ENCODE data around the gene CNTN2.

DNA sequence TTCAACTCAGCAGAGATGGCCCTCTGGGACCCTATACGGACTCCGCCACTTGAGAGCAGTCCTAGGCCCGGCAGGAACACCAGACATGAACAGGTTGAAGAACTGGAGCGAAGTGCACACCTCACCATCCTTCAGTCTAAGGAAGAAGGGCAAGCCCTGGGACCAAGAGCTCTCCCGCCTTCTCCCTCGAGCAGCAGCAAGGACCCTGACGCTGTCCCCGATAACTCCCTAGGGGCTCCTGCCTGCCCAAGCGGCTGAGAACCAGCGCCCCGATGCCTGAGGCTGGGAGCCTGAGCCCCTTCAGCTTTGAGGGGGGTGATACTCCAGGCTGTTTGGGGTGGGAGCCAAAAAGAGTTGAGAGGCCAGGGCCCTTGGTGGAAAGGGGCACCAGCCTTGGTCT is 31.1 kb downstream of the CNTN2 start:
- TF ChIP-seq, protein P1, sequence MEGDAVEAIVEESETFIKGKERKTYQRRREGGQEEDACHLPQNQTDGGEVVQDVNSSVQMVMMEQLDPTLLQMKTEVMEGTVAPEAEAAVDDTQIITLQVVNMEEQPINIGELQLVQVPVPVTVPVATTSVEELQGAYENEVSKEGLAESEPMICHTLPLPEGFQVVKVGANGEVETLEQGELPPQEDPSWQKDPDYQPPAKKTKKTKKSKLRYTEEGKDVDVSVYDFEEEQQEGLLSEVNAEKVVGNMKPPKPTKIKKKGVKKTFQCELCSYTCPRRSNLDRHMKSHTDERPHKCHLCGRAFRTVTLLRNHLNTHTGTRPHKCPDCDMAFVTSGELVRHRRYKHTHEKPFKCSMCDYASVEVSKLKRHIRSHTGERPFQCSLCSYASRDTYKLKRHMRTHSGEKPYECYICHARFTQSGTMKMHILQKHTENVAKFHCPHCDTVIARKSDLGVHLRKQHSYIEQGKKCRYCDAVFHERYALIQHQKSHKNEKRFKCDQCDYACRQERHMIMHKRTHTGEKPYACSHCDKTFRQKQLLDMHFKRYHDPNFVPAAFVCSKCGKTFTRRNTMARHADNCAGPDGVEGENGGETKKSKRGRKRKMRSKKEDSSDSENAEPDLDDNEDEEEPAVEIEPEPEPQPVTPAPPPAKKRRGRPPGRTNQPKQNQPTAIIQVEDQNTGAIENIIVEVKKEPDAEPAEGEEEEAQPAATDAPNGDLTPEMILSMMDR (conservative IDR thresholded peaks at IDR 0.05 in 1 of 2, IDR thresholded peaks at IDR 0.05 in 1 of 2; ENCODE audit: low read depth in 1 of 2, low read length in 2 of 2), result no peak
- no peak for TF ChIP-seq EZH2 (IDR thresholded peaks at IDR 0.05; ENCODE audit: low read length, missing control alignments)

Measured in fibroblast of lung (primary cell).